Keratinocyte (primary cell): ENCODE measurements around the gene CLRN3.

Experiments used
- CTCF ChIP-seq, 3 experiments: IDR thresholded peaks in 1 of 3; conservative IDR thresholded peaks in 1 of 3; optimal IDR thresholded peaks in 1 of 3; 2 replicates in 2 of 3; 3 replicates in 1 of 3; pipeline versions ENCODE3 to v1.5.1; 2011; ENCODE audit warnings: low read length in 3 of 3, mild to moderate bottlenecking in 3 of 3, moderate library complexity in 2 of 3, control low read depth in 1 of 3, inconsistent platforms in 1 of 3; ENCODE audit not compliant: insufficient read depth in 2 of 3; ENCODE audit errors: extremely low read depth in 1 of 3
- EZH2 ChIP-seq: IDR thresholded peaks from one replicate; pipeline ENCODE4 v1.6.1; 2012; ENCODE audit warnings: inconsistent platforms, mild to moderate bottlenecking, low read length, moderate library complexity

- TF ChIP-seq CTCF (optimal IDR thresholded peaks at IDR 0.05 in 1 of 3, IDR thresholded peaks at IDR 0.05 in 1 of 3, conservative IDR thresholded peaks at IDR 0.05 in 1 of 3; ENCODE audit: extremely low read depth in 1 of 3, insufficient read depth in 2 of 3, low read length in 3 of 3) (no peak), EZH2 (no peak)
Measured at GRCh38 chr10:127887541-127888415, 5.0 kb downstream of the CLRN3 start.
